ENCODE measurements around the gene PTGR3.

The PTGR3 gene

DNA sequence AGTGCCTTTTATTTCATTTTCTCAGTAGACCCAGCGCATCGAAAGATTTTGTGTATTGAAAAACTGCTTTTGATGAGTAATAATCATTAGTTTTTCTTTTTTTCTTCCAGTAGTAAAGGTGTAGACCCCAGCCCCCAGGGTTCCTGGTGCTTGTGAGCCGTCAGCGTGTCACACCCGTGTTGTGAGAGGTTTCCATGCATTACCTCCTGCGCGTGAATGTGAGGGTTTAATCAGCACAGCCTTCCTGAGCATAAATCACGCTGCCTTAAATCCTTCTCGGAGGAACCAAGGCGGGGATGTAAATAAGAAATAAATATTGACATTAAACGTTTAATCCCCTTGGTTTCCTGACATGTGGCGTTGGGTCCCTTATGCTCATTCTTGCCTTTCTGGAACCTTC is 26.0 kb upstream of the PTGR3 start:
- no peak for DNase-seq

DNA sequence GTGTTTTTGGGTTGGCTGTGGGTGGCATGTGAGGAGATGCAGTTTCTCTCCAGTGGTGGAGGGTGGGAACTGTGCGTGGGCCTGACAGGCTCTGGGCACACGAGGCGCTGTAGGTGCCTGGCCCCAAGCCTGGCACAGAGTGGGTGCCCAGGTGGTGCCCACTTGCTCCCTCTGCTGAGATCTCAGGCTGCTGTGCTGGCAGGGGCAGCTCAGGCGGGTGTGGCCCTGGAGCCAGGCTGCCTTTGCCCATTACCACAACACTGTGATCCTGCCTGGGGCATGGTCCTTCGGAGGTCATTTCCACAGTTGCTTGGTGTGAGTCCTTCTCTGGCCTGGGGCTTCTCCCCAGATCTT is 22.1 kb upstream of the PTGR3 start:
- DNase-seq, result no peak

DNA sequence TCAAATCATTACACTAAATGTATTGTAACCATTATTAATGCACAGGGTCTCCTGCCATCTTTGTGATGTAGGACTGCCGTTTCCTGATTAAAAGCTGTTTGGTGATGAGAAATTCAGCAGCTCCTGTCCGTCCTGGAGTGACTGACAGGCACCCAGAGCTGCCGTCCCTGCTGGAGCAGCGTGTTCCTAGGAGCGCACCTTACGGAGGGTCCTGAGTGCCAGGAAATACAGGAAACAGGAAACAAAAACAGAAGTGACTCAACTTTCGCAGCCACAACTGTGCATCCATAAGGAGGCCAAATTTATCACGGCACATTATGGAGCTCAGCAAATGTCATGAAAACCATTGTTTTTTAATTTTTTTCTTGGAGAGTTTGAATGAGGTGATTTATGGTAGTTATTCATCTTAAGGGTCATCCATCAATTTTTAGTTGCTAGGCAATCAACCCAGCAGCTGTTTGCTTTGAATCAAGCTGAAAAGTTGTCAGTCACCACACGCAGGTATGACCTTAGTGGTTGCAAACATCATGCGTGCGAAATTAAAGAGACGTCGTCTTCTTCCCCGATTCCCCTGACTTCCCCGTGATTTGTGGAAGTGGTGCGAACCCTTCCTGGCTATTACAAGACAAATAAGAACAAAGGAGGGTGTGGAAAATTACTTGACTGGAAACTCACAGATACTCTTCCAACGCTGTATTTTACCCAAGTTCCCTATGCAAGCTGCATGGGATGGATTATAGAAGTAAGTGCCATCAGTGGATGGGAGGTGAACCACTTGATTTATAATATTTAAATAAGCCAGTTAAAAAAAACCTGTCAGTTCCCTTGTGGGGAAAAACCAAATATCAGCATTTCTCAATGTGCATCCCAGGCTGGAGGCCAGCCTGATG is 21.5 kb upstream of the PTGR3 start:
- no peak for DNase-seq

DNA sequence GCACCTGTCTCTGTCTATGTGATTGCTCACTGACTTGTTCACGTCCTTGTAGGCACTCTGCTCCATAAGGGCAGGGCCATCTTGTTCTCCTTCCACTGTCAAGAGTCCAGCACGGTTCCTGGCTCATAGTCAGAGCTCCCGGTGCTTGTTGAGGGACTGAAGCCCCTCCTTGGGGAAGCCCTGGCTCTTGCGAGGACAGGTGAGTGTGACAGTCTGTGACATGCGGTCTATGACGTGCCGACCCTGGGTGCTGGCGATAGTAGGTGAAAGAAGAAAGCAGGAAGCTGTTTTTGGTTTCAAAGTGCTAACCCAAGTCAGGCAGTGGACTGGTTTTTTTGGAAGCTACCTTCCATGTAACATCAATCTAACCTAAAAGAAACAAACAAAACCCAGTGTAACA is 20.5 kb upstream of the PTGR3 start:
- no peak for DNase-seq

DNA sequence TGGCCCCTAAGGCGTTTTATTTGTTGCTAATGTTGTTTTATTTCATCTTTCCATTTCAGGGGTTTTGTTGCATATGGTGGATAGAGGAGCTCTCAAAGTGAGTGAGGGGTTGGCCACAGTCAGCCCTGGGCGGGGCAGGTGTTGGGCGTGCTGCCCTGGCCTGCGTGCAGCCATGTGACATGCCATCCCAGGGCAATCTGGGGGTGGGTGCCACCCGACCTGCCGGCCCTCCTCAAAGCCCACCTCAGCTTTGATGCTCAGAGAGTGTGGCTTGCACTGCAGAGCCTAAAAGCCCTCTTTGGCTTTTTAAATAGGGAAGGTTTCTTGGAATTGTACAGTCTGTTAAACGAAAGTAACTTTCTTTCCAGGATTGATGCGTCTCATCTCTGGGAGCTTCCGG is 20.0 kb upstream of the PTGR3 start:
- no peak for DNase-seq

DNA sequence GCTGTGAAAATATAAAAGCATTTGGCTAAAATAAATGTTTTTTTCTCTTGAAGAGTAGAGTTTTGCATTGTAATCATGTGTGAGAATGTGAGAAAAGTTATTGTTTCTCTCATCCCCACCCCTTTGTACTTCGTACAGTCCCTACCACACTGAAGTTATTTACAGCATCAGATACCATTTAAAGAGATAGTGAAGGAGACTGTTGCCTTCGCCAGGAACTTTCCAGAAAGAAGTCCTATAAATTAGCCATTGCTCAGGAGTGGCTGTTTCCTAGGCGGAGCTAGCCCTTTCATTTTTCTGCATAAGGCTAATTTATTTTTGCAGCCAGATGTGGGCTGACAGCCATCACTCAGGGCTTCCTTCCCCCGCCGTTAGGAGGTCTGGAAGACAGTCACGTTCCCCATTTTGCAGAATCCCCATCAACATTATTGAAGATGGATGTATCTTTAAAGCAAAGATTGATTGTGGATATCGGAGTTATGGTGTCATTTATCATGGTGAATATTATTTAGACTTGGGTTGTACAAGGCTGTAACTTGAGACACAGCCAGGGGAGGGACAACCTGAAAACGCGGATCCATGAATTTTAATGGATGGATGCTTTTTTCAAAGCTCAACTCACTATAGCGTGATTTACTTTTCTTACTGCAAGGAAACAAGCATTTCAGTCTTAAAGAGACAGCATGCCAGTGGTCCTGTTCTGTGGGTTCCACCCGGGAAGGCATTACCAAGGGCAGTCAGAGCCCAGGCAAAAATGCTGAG is 18.8 kb upstream of the PTGR3 start:
- DNase-seq, result no peak

DNA sequence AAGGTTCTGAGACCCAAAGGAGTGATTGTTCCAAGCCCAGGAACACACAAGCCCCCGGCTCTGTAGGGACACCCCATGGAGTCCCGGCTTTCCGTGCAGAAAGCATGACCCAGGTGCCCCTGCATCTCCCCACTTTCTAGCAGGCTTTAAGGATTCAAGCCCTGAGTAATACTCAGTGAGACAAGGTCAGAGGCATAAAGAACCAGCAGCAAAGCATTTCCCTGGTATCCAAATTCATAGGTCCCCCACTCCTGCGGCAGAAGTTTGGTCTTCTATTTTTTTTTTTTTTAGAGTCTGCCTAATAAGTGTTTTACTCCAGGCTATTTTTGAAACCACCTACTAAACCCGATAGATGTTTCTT is 18.0 kb upstream of the PTGR3 start:
- DNase-seq, result no peak

DNA sequence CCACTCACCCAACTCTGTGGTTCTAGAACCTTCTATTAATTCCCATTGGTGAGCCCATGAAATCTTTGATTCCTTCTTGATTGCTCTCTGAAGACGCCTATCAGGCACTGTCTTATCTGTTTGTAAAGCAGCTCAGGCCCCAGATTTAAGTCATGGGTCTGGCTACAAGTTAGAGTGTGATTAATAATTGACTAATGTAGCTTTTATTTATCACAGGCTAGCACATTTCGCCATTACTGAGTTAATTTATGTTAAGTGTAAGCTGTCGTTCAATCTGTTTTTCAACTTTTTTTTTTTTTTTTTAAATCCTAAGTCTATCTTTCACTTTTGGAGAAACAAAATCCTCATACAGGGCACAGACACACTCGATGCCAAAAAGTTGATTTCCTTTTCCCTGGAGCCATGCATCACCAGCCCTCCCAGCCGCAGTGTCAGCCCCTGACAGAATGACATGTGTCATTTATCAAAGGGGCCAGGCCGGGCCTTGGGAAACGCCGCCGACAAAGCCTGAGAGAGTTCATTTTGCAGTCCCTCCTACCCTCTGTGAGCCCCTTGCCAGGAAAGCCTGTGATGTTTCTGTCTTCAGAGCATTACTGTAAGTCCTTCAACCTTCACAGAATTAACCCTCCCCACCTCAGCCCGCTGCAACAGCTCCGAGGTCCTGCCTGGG is 17.5 kb upstream of the PTGR3 start:
- DNase-seq, result peak; percentile 42

DNA sequence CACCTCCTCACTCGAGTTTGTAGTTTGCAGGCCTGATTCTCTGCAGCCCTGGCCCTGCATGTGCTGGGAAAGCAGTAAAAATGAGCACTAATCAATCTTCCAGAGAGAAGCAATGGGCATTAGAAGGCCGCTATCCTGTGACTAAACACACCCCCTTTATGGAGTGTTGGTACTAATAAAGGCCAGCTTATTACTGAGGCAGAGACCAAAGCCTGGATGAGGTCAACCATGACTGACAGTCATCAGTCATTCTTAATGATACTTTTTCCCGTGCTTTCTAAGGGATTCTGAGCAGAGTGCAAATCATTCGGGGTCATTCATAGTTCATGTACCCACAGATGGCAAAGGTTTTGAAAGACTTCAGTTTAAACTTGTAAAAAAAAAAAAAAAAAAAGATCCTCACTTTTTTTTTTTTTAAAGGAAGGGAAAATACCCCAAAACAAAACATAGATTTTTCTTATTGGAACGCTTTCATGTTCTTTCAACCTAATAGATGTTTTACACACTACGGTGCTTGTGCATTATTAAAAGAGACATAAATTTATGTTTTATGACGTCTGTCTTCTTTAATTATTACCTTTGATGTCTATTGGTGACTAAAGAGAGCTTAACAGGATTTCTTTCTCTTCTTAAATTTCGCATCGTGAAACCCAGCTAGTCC is 14.9 kb upstream of the PTGR3 start:
- DNase-seq, result peak; percentile 58

DNA sequence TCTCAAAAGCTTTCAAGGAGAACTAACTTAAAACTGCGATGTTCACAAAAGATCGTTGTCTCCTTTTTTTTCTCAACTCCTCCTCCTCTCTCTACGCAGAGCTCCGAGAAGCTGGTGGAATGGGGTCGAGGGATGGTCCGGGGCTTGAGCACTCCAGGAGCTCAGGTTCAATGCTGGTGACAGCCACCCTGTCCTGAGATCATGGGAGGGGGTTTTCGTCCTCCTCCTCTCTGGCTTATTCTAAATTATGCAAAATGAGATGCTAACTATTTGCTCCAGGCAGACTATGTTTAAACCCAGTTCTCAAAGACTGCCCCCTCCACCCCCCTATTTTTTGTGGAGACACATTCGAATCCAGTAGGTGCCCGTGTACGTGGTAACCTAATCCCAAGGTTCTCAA is 13.5 kb upstream of the PTGR3 start:
- no peak for DNase-seq

DNA sequence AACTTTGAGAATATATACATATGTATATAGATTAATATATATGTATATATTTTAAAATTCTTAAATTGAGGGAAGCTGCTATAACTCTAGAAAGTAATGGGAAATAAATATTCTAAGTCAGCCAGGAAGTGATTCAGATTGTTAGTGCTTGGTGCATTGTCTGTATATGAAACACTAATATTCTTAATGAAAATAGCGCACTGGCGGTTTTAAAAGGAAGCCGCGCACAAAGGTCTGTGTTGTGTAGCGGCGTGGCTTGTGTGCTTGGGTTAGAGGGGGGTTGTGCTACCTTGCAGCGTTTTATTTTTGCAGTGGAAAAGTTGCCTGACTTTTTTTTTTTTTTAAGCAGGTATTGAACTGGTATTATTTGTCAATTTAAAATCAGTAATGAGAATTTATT is 13.0 kb upstream of the PTGR3 start:
- DNase-seq, result no peak

DNA sequence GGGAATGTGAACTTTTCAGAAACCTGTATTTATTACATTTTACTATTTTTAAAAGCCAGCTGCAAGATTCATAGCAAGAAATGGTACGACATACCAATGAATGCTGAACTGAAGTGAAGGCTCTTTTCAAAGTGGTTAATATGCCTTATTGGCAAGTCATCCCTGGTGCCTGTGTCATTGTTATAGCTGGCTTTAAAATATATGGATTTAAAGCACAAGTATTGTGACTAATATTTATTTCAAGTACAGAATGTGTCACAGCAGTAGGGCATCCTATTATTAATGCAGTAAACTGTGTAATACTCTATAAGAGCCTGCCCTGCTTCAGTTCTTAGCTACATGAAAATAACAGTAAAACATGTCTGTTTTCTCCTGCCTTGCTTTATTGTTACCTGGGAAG is 12.5 kb upstream of the PTGR3 start:
- no peak for DNase-seq

DNA sequence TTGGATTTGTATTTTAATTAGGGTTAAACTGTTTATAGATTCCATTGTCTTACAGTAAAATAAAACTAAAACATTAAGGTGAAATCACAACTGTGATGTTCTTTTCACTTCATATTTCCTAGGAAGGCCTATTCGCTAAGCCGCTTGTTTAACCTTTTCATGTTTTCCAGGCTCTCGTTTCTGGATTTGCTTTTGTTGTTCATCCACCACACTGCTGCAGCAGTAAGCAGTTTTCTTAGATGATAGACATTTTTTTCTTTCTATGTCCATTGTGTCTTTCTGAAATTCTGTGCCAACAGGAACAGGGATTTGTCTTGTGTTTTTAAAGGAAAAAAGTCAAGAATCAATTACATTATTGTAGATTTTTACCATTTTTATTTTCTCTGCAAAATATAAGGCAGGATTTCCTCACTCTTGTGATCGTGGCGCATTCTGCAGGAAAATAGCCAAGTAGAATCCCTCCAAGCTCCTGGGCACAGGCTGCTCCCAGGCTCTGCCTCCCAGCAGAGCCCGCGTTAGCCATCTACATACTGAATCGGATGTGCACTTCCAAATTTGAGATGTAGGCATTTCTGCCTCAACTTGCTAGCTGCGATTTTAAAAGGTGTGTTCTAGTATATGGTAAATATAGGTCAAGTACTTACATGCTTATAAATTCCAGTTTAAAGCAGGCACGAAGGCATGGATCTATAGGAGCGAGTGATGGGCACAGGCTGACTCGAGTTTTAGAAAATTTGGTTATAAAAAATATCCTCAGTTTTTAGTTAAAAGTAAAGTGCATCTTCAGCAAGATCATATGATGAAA is 11.8 kb upstream of the PTGR3 start:
- DNase-seq, result no peak

DNA sequence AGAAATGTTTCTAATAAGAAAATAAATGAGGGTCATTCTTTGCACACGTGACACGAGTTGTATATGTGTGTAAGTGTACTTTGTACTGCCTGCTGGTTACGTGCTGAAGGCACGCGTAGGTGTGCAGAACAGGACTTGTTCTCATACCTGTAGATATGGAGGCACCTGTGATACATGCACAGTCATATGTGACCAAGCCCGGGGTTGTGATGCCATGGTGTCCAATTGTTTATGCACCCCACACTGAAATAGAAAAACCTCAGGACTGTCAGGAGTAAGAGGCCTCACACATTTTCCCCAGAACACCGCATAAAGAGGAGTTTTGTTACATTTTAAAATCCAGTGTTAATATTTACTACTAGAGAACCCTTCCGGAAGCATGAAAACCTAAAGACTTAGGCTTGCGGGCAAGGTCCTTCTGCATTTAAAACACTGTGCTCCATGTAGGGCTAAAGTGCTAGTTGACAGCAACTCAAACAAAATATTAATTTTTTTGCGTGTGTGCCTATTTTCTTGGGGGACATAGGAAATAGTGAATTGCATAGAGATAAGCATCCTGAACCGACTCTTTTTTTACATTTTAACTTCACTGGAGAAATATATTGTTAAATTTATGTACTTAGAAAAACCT is 10.9 kb upstream of the PTGR3 start:
- DNase-seq, result no peak

DNA sequence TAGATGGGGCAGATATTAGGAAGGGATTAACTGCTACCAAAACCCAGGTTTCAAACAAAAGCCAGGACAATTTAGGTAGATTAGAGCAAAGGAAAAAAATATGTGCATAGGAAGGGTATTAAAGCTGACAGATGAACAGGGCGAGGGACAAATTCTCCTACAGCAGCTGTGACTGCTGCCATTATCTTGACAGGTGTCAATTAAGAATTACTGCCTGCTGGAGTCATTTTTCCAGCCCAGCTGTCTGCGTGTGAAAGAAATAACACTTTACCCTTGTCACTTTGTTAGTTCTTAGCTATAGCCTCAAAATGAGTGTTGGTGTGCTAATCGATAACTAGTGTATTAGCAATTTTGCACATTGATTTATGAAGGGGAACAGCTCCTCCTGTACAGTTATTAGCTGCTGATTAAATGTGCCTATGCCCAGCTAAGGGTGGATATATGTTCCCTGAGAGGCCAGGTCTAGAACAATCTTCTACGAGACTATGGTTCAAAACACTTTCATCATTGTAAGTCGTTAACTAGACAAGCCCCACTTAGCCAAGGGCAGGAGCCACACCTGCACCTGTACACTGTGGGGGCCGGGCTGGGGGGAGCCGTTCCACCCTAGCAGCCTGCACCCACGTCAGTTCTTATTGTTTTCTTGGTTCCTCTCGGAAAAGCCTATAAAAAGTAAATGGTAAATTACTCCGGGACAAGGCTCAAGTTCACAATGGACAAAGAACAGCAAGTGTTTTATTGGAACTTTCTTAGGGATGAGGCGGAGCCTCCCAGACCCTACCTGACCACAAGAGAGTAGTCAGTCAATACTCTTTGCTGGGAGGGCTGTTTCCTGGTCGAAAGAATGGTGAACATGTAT is 9.4 kb upstream of the PTGR3 start:
- DNase-seq, result no peak

DNA sequence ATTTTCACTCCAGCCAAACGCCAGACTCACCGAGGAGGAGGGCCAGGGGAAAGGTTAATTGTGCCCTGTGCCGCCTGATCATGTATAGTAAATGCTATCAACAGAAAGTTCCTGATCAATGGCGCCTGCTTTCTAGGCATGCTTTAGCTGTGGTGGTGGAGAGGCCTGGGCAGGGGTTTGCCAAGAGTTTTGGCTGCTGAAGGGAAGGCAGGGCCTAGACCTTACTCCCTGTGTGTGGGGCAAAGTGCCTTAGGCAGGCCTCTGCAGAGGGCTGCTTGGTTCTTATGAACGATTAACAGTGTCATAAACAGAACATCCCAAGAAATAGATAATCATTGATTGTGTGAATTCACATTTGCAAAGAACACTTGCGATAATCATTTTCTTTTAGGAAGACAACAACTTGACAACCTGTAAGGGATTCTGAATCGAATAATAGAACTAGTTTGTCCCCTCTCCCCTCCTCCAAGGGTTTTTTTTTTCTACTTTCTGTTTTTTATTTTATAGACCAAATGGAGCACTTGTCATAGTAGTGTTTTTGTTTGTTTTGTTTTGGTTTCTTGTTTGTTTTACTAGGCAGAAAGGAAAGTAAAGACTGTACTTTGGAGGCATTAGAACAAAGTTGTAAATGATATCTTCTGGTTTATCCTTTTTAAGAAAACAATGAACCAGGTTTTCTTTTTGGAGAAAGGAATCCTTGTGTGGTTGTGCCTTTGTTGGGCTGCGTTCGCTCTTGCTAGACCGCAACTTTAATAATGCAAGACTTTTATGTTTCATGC is 8.2 kb upstream of the PTGR3 start:
- DNase-seq, result no peak

DNA sequence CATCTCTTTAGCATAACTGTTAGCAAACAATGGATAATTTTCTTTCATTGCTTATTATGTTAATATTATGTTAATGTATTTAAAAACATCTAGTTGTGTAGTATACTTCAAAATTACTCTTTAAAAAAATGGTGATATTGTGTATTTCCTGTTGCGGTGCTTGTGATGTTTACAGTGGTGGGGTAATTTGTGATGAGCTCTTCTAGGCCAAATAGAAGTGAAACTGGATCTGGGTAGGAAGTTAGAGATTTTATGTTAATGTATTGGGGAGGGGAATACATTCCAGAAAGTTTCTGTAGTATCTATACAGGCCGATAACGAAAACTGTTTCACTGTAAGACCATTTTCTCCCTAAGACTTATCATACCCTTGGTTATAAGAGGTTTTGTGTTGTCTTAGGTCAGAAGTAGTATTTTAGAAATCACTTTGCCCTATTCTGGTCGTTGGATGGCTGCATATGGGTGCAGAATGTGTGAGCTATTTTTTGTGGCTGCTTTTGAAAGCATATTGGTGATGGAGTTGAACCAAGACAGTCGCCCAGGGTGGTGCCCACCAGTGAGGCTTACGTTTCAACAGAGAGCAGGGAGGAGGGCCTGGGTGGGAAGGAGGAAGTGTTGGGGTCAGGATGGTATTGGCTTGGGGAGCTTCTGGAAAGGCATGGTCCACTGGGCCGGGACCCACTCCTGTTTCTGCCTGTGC is 7.4 kb upstream of the PTGR3 start:
- DNase-seq, result no peak

DNA sequence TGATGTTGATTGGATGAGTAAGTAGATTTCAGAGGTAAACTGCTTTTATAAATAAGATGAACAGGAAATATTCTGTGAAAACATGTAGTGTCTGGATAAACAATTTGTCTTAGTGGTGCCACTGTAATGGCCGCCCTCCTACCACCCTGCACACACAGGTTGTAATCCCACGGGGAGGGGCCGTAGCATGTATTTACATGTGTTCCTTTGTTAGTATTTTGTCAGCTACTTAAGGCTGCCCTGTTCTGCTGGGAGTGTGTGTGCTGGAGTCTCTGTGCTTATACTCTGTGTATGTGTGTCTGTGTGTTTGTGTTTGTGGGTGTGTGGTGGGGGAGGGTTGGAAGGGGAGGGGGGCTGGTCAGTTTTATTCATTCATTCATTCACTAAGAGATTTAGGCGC is 6.7 kb upstream of the PTGR3 start:
- no peak for DNase-seq

DNA sequence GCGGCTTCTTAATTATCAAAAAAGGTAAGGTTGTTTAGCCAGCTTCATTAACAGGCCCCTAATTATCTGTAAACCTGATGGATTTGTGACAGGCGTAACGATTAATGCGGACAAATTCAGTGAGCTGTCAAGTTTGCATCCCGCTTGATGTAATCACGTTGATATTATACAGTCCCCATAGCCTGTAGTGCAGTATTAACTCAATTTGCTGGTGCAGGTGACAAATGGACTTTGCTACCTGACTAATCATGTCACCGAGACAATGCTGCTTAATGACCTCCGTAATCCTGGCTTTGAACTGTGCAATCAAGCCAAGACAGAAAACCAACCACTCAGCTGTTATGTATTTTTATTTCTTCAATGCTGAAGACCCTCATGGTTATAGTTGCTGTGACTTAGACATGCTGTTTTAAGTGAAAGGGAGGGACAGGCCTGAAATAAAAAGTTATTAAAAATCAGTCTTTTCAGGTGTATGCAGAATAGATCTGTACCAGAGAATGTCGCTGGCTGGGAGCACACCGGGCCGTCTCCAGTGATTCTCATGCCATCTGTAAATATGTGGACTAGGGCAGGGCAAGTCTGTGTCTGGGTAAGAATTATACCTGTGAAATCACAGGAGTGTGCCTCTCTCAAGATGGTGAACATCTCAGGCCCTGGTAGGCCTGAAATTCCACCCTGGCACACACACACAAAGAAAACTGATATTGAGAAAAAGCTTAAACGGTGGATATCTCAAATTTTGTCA is 6.0 kb upstream of the PTGR3 start:
- no peak for DNase-seq
